Spinal cord (tissue), 10 donors: ENCODE results near the gene ERC1. TPM values are rescaled to one million over a fixed set of nuclear protein-coding genes. Genes with fewer than 3 reads are reported as not detected.

ENCODE experiments used
- DNase-seq, 6 donors: peaks; one replicate each; pipeline versions ENCODE4 v3.0.0 to v3.0.0-alpha.2; 2013 to 2015; ENCODE audit warnings: low spot score in 6 of 6, low read depth in 4 of 6
- H3K27ac ChIP-seq: one replicate; pipeline ENCODE4 v1.5.1; 2013; ENCODE audit warnings: low read depth, low read length, control low read depth
- H3K27me3 ChIP-seq: one replicate; pipeline ENCODE4 v1.6.1; 2013; ENCODE audit warnings: low read length; ENCODE audit not compliant: control insufficient read depth, insufficient read depth
- H3K36me3 ChIP-seq: one replicate; pipeline ENCODE4 v1.6.1; 2013; ENCODE audit warnings: low read length; ENCODE audit not compliant: control insufficient read depth, insufficient read depth
- H3K4me1 ChIP-seq: one replicate; pipeline ENCODE4 v1.6.1; 2013; ENCODE audit warnings: low read length; ENCODE audit not compliant: control insufficient read depth, insufficient read depth
- H3K4me3 ChIP-seq: one replicate; pipeline ENCODE4 v1.5.1; 2013; ENCODE audit warnings: low read depth, low read length, control low read depth
- H3K9me3 ChIP-seq: one replicate; pipeline ENCODE4 v1.6.1; 2013; ENCODE audit warnings: low read length; ENCODE audit not compliant: control insufficient read depth, insufficient read depth
- WGBS: methylation state at CpG from one replicate; pipeline ENCODE4 v1.1.5; 2013; ENCODE audit warnings: missing lambda C conversion rate; ENCODE audit not compliant: insufficient coverage; 5-methylcytosine and 5-hydroxymethylcytosine counted together
- polyA plus RNA-seq, 2 donors: library from polyadenylated mRNA; unstranded; fragments of 120-200 nt; gene quantifications; one replicate each; pipeline ENCODE4 v1.2.1, GENCODE V29; 2013; ENCODE audit not compliant: insufficient read length in 2 of 2
- total RNA-seq, 2 donors: library from RNA; depleted of rRNA in 1 of 2; stranded (reverse); fragments of 120-200 nt in 1 of 2; fragments of >200 nt in 1 of 2; gene quantifications; one replicate each; pipeline versions ENCODE4 v1.2.3 to v1.2.4, GENCODE V29; 2013 to 2014
- donor health status: healthy.

ERC1 gene
- total and polyA plus RNA-seq, 4 donors, result 44.3 to 75.5 (median 47.9) TPM

GRCh38 chr12:1103632-1104031 lies 112.6 kb downstream of the ERC1 start:
- Histone ChIP-seq H3K9me3 (no peaks in the 10 kb centered on the region), H3K4me1 (no peaks in the 10 kb centered on the region), H3K36me3 (no peaks in the 10 kb centered on the region), H3K27ac (no peak overlapping the region), H3K4me3 (no peak overlapping the region), H3K27me3 (no peaks in the 10 kb centered on the region)
- 97% methylated on average over 3 of the region's 3 CpGs for WGBS
- no peak for DNase-seq

- DNase-seq, result peak in 1 of 6 donors; percentile 43
- WGBS, result 45% methylated on average over 3 of the region's 8 CpGs
- Histone ChIP-seq H3K36me3 (no peaks in the 10 kb centered on the region), H3K27ac (no peak overlapping the region), H3K9me3 (no peaks in the 10 kb centered on the region), H3K4me1 (no peaks in the 10 kb centered on the region), H3K4me3 (no peak overlapping the region), H3K27me3 (no peaks in the 10 kb centered on the region)
Observed at GRCh38 chr12:1104088-1104800, 113.2 kb downstream of the ERC1 start.

DNA sequence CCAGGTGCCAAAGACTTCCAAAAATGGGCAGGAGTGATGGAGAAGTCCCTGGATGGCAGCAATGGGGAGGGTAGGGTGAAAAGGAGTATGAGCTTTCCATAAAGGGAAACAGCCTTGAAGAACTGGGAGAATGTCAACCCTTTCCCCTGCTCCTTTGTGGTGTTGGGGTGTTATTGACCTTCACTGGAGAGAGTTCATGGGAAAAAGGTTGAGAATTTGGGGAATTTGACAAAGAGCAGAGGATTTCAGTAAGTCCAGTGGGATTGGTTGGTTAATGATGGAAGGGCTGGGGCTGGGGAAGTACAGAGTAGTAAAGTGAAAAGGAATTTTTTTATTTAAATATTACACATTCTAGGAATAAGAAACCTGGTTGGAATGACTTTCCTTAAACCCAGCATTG lies 116.6 kb downstream of the ERC1 start:
- no peak overlapping the region for H3K27ac ChIP-seq
- no peak for DNase-seq
- H3K27me3 ChIP-seq, result no peaks in the 10 kb centered on the region
- no peaks in the 10 kb centered on the region for H3K4me1 ChIP-seq
- H3K36me3 ChIP-seq, result peaks cover 3% of the 10 kb centered on the region
- H3K4me3 ChIP-seq, result no peak overlapping the region
- H3K9me3 ChIP-seq, result no peaks in the 10 kb centered on the region

GRCh38 chr12:1108276-1108675 lies 117.3 kb downstream of the ERC1 start:
- 90% methylated on average over 1 of the region's 1 CpG for WGBS
- no peak for DNase-seq
- Histone ChIP-seq H3K36me3 (peaks cover 3% of the 10 kb centered on the region), H3K27ac (no peak overlapping the region), H3K9me3 (no peaks in the 10 kb centered on the region), H3K4me3 (no peak overlapping the region), H3K27me3 (no peaks in the 10 kb centered on the region), H3K4me1 (no peaks in the 10 kb centered on the region)

DNA sequence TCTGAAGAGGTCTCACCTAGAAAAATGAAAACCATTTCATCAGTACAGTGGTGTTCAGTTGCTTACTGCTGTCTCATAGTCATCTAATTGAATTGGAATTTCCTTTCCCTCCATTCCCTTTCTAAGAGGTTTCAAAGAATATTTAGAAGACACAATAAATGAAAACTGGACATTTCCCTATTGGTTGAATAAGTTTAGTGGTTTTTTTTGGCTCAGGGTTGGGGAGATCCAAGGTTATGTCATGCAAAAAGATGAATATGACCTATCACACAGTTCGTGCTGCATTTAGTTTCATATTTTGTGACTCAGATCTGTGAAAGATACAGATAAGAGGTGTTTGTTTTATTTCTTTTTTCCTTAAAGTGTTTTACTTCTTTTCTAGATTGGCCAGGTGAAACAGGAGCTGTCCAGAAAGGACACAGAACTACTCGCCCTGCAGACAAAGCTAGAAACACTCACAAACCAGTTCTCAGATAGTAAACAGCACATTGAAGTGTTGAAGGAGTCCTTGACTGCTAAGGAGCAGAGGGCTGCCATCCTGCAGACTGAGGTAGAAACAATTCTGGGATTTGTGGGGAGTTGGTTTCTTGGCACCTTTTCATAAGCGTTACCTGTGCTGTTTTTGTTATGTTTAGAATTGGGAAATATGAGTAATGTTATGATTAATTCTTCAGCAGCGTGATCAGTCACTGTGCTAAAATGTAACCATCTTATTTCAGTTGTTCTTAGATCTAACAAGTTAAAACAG lies 124.6 kb downstream of the ERC1 start:
- no peak overlapping the region for H3K4me3 ChIP-seq
- DNase-seq, result no peak
- H3K4me1 ChIP-seq, result no peaks in the 10 kb centered on the region
- no peak overlapping the region for H3K27ac ChIP-seq
- H3K27me3 ChIP-seq, result no peaks in the 10 kb centered on the region
- WGBS, result 100% methylated on average over 1 of the region's 4 CpGs
- H3K9me3 ChIP-seq, result no peaks in the 10 kb centered on the region
- H3K36me3 ChIP-seq, result peaks cover 3% of the 10 kb centered on the region

DNA sequence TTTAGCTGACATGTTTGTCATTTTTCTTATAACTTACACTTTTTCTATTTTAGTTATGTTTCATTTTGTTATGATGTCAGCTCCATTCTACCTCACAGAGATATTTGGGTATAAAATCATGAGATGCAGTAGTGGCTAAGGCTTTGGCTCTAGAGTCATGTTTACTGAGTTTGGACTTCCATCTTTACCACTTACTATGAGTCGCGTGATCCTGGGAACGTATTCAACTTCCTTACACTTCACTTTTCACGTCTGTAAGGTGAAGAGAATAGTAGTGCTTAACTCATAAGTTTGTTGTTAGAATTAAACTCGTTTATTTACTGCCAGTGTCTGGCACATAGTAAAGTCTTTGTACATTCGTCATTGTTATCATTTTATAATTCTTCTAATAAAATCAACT lies 126.3 kb downstream of the ERC1 start:
- Histone ChIP-seq H3K4me1 (no peaks in the 10 kb centered on the region), H3K27me3 (no peaks in the 10 kb centered on the region), H3K36me3 (no peaks in the 10 kb centered on the region), H3K4me3 (no peak overlapping the region), H3K9me3 (no peaks in the 10 kb centered on the region), H3K27ac (no peak overlapping the region)
- no peak for DNase-seq
- WGBS, result no CpG with 5 or more reads among the region's 6 CpGs

- H3K9me3 ChIP-seq, result no peaks in the 10 kb centered on the region
- DNase-seq, result peak in 5 of 6 donors; percentile 52 to 94 (median 73)
- no peaks in the 10 kb centered on the region for H3K4me1 ChIP-seq
- no peak overlapping the region for H3K27ac ChIP-seq
- WGBS, result 0% methylated on average over 1 of the region's 5 CpGs
- no peaks in the 10 kb centered on the region for H3K27me3 ChIP-seq
- H3K36me3 ChIP-seq, result no peaks in the 10 kb centered on the region
- H3K4me3 ChIP-seq, result no peak overlapping the region
Observed at GRCh38 chr12:1117970-1118563, 127.0 kb downstream of the ERC1 start.

DNA sequence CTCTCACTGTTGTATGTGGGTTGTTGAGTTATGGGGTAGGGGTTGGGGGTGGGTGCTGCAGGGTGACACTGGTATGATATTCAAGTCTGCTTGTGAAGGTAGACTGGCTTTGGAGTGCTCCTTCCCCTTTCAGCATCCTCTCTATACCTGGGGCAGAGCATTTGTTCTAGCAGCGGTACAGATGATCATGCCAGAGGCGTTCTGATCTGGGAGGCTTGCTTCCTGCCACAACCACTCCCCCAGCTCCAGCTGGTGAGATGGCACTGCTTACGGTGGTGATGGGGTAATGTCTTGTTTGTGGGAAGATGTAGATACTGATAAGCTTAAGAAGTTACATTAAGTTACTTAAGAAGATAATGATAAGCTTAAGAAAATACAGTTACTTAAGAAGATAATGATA lies 131.8 kb downstream of the ERC1 start:
- no peaks in the 10 kb centered on the region for H3K36me3 ChIP-seq
- H3K4me3 ChIP-seq, result no peak overlapping the region
- WGBS, result no CpG with 5 or more reads among the region's 3 CpGs
- no peaks in the 10 kb centered on the region for H3K27me3 ChIP-seq
- no peaks in the 10 kb centered on the region for H3K4me1 ChIP-seq
- H3K9me3 ChIP-seq, result no peaks in the 10 kb centered on the region
- no peak for DNase-seq
- H3K27ac ChIP-seq, result no peak overlapping the region

- Histone ChIP-seq H3K36me3 (no peaks in the 10 kb centered on the region), H3K27me3 (no peaks in the 10 kb centered on the region), H3K9me3 (no peaks in the 10 kb centered on the region), H3K27ac (no peak overlapping the region), H3K4me1 (no peaks in the 10 kb centered on the region), H3K4me3 (no peak overlapping the region)
- no peak for DNase-seq
- WGBS, result no CpG with 5 or more reads among the region's 2 CpGs
Observed at GRCh38 chr12:1126091-1126490, 135.1 kb downstream of the ERC1 start.

GRCh38 chr12:1127021-1127420 lies 136.0 kb downstream of the ERC1 start:
- Histone ChIP-seq H3K27ac (no peak overlapping the region), H3K9me3 (no peaks in the 10 kb centered on the region), H3K36me3 (no peaks in the 10 kb centered on the region), H3K27me3 (no peaks in the 10 kb centered on the region), H3K4me1 (peaks cover 4% of the 10 kb centered on the region), H3K4me3 (no peak overlapping the region)
- DNase-seq, result no peak
- WGBS, result no CpG with 5 or more reads among the region's 1 CpG
